ENCODE data around the gene MZF1. TPM values are rescaled to one million over a fixed set of nuclear protein-coding genes. Genes with fewer than 3 reads are reported as not detected.

The MZF1 gene
- total RNA-seq, 1 donor from 2014 or later, result 43.3 TPM

DNA sequence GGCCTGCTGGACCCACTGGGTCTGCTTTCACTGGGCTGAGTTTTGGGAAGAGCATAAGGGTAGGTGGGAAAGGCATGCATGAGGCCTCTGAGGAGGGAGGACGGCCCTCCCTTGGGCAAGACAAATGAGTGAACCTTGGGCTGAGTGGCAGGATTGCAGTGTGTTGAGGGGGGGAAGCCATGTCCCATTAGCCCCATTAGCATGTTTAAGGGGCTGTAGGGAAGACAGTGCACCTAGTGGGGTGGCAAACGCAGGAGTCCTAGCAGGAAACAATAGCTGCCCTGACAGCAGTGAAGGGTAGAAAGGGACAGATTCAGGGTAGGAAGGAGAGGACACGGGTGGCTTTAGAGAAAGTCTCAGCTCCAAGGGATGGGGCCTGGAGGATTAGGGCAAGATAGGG lies 50.4 kb downstream of the MZF1 start:
- H3K4me3 Mint-ChIP-seq, result peak overlapping the region; percentile 35
- H3K27me3 Mint-ChIP-seq (ENCODE audit: low read depth), result peaks cover 3% of the 10 kb centered on the region
- no peaks in the 10 kb centered on the region for H3K9me3 Mint-ChIP-seq
- peaks cover 4% of the 10 kb centered on the region for H3K36me3 Mint-ChIP-seq (ENCODE audit: low read depth)
- H3K27ac Mint-ChIP-seq (ENCODE audit: unreplicated experiment), result no peak overlapping the region
- peaks cover 30% of the 10 kb centered on the region for H3K4me1 Mint-ChIP-seq
- no peak for DNase-seq (ENCODE audit: low read depth, low spot score)
- no peak for TF ChIP-seq CTCF (conservative IDR thresholded peaks at IDR 0.05)

DNA sequence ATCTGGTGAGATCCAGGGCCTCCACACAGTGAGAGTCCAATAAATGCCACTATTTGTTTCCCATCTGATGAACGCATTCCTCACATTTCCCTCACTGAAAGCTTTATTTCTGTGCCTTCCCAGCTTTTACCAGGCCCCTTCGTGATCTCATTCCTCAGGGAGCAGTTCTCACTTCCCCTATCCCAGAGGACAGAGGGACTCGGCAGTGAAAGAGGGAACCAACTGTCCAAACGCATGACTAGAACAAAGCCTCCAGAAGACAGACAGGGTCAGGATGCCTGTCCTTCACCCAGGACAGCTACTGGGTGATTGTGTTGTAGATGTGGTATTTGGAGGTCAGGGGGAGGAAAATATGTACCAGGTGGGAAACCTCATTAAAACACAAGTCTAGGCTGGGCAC lies 51.5 kb downstream of the MZF1 start:
- Mint-ChIP-seq H3K4me3 (peak overlapping the region; percentile 81), H3K4me1 (peaks cover 30% of the 10 kb centered on the region)

DNA sequence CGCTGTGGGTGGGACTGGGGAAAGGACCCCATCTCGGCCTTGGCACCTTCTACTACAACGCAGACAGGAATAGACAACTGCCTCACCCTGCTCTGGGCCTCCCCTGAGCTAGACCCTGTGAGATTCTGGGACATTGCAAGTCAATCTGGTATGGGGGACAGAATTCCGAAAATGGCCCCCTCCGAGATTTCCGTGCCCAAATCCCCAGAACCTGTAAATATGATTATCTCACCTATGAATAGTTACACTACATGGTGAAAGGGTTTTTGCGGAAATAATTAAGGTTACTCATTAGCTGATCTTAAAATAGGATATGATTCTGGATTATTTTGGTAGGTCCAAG lies 52.9 kb downstream of the MZF1 start:
- TF ChIP-seq CTCF (conservative IDR thresholded peaks at IDR 0.05), result no peak
- H3K36me3 Mint-ChIP-seq (ENCODE audit: low read depth), result peaks cover 9% of the 10 kb centered on the region

More for the DNA sequence above, 51.5 kb downstream of the MZF1 start:
- peaks cover 3% of the 10 kb centered on the region for H3K27me3 Mint-ChIP-seq (ENCODE audit: low read depth)
- H3K36me3 Mint-ChIP-seq (ENCODE audit: low read depth), result peaks cover 4% of the 10 kb centered on the region
- no peak for DNase-seq (ENCODE audit: low read depth, low spot score)
- TF ChIP-seq CTCF (conservative IDR thresholded peaks at IDR 0.05), result no peak
- H3K9me3 Mint-ChIP-seq, result no peaks in the 10 kb centered on the region
- peak overlapping the region; percentile 90 for H3K27ac Mint-ChIP-seq (ENCODE audit: unreplicated experiment)

DNA sequence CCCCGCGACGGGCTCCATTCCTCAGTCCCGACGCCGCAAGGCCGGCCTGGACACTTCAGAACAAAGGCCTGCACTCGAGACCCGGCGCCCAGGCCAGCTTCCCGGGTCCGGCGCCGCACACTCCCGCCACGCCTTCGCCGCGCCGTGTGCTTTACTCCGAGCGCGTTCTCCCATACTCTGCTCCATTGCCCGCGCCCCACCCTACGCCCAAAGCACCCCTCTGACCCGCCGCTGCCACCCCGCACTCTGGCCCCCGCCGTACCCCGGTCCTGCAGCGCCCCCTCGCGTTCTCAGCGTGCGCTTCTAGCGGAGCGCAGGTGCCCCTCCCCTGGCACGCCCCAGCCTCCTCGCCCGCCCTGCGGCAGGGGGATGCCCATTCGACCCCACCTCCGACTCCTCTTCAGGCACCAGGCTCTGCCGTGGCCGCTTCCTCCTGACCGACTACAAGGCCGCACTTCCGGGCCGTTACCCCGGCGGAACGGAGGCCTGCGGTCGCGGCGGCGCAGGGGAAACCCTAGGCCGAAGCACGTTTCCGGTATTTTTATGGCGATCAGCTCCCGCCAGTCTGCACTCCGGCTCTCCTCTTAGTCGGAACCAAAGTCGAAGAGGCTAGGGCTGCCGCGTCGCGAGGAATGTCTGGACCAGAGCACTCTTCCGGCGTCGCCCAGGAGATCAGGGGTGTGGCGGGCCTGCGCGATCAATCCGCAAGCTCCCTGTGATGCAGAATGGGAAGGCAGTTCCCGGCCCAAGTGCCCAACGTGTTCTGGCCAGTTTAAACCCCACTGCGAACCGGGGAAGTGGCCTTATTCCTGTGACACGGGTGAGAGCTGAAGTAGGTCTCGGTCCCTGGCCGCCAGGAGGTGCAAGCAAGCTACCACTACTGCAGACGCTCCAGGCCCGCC lies 53.5 kb downstream of the MZF1 start, which contains the start of gene ZBTB45:
ZBTB45 (minus strand) TSS at position 456 of the 902 bp plus-strand sequence. CDS start 2,137 bp downstream, outside the sequence.
- TF ChIP-seq CTCF (conservative IDR thresholded peaks at IDR 0.05), result peak; percentile 66
- Mint-ChIP-seq H3K27ac (ENCODE audit: unreplicated experiment) (peak within 1 kb of the TSS; percentile 100), H3K27me3 (ENCODE audit: low read depth) (peaks cover 3% of the 10 kb centered on the region), H3K4me3 (peak within 1 kb of the TSS; percentile 99), H3K4me1 (peaks cover 38% of the 10 kb centered on the region), H3K9me3 (no peaks in the 10 kb centered on the region), H3K36me3 (ENCODE audit: low read depth) (peaks cover 9% of the 10 kb centered on the region)
- peak; percentile 87 for DNase-seq (ENCODE audit: low read depth, low spot score)

More for the DNA sequence above, 52.9 kb downstream of the MZF1 start:
- DNase-seq (ENCODE audit: low read depth, low spot score), result no peak
- H3K9me3 Mint-ChIP-seq, result no peaks in the 10 kb centered on the region
- peak overlapping the region; percentile 100 for H3K27ac Mint-ChIP-seq (ENCODE audit: unreplicated experiment)
- peaks cover 3% of the 10 kb centered on the region for H3K27me3 Mint-ChIP-seq (ENCODE audit: low read depth)
- H3K4me3 Mint-ChIP-seq, result peak overlapping the region; percentile 99
- peaks cover 37% of the 10 kb centered on the region for H3K4me1 Mint-ChIP-seq

GRCh38 chr19:58519087-58519354 lies 54.1 kb downstream of the MZF1 start:
- peaks cover 3% of the 10 kb centered on the region for H3K27me3 Mint-ChIP-seq (ENCODE audit: low read depth)
- peaks cover 9% of the 10 kb centered on the region for H3K36me3 Mint-ChIP-seq (ENCODE audit: low read depth)
- peak; percentile 51 for TF ChIP-seq CTCF (conservative IDR thresholded peaks at IDR 0.05)
- no peaks in the 10 kb centered on the region for H3K9me3 Mint-ChIP-seq
- peak overlapping the region; percentile 99 for H3K4me3 Mint-ChIP-seq
- peaks cover 43% of the 10 kb centered on the region for H3K4me1 Mint-ChIP-seq
- H3K27ac Mint-ChIP-seq (ENCODE audit: unreplicated experiment), result peak overlapping the region; percentile 100
- peak; percentile 61 for DNase-seq (ENCODE audit: low read depth, low spot score)
